ENCODE results near the gene FURIN.
"Not testable (repeated sequence)": the region's sequence is repeated elsewhere in the genome, so short reads cannot be mapped to it uniquely, and the experiment has no call there.

FURIN gene

GRCh38 chr15:90868261-90868689 is at the start of gene FURIN:
Gene FURIN (plus strand): TSS chr15:90868588. CDS start chr15:90875741, 7,153 bp downstream.
- peak; percentile 59 for DNase-seq

- DNase-seq, result no peak
Measured at GRCh38 chr15:90819390-90819789, 49.0 kb upstream of the FURIN start.

- DNase-seq, result no peak
Measured at GRCh38 chr15:90819850-90820249, 48.5 kb upstream of the FURIN start.

GRCh38 chr15:90820481-90820880 is 47.9 kb upstream of the FURIN start:
- no peak for DNase-seq

GRCh38 chr15:90822204-90822955 is 46.0 kb upstream of the FURIN start:
- DNase-seq, result no peak

- no peak for DNase-seq
Measured at GRCh38 chr15:90823455-90823974, 44.9 kb upstream of the FURIN start.

GRCh38 chr15:90825115-90825899 is 43.1 kb upstream of the FURIN start:
- DNase-seq, result not testable (repeated sequence)

- DNase-seq, result not testable (repeated sequence)
Measured at GRCh38 chr15:90826206-90826885, 42.0 kb upstream of the FURIN start.

- DNase-seq, result no peak
Measured at GRCh38 chr15:90826886-90827435, 41.4 kb upstream of the FURIN start.

GRCh38 chr15:90828111-90828510 is 40.3 kb upstream of the FURIN start:
- no peak for DNase-seq

GRCh38 chr15:90829126-90829525 is 39.3 kb upstream of the FURIN start:
- DNase-seq, result no peak

GRCh38 chr15:90829942-90830440 is 38.4 kb upstream of the FURIN start:
- peak; percentile 80 for DNase-seq

GRCh38 chr15:90834626-90835025 is 33.8 kb upstream of the FURIN start:
- DNase-seq, result no peak

GRCh38 chr15:90836296-90836871 is 32.0 kb upstream of the FURIN start:
- DNase-seq, result no peak

- DNase-seq, result peak; percentile 78
Measured at GRCh38 chr15:90837094-90837493, 31.3 kb upstream of the FURIN start.

GRCh38 chr15:90838139-90838538 is 30.2 kb upstream of the FURIN start:
- peak; percentile 93 for DNase-seq

- DNase-seq, result peak; percentile 52
Measured at GRCh38 chr15:90838544-90838943, 29.8 kb upstream of the FURIN start.

GRCh38 chr15:90839187-90840071 is 29.0 kb upstream of the FURIN start:
- peak; percentile 54 for DNase-seq

- no peak for DNase-seq
Measured at GRCh38 chr15:90840157-90840855, 28.1 kb upstream of the FURIN start.

- DNase-seq, result no peak
Measured at GRCh38 chr15:90840954-90841353, 27.4 kb upstream of the FURIN start.

- no peak for DNase-seq
Measured at GRCh38 chr15:90844696-90845095, 23.7 kb upstream of the FURIN start.

All from activated CD4-positive, alpha-beta T cell treated with anti-CD3 and anti-CD28 coated beads for 48 hours (primary cell).